Breast epithelium (tissue), 3 donors: ENCODE measurements around the gene C16orf87.
"Not testable (repeated sequence)": the region's sequence is repeated elsewhere in the genome, so short reads cannot be mapped to it uniquely, and the experiment has no call there.

Experiments used
- POLR2A ChIP-seq: fragments of 450-650 bp; IDR thresholded peaks from one replicate; pipeline ENCODE4 v1.6.1; 2016; ENCODE audit warnings: antibody characterized with exemption, mild to moderate bottlenecking, moderate library complexity
- POLR2AphosphoS5 ChIP-seq, 3 donors: sonication (generic); formaldehyde crosslinking; IDR thresholded peaks; one replicate each; pipeline ENCODE4 v1.6.1; 2017; ENCODE audit warnings: antibody characterized with exemption in 3 of 3
- TF ChIP-seq, protein P1 (sequence below), 3 donors: fragments of 450-650 bp; IDR thresholded peaks; one replicate each; pipeline ENCODE4 v1.5.1; 2016 to 2017; ENCODE audit warnings: antibody characterized with exemption in 3 of 3, mild to moderate bottlenecking in 3 of 3, moderate library complexity in 3 of 3

DNA sequence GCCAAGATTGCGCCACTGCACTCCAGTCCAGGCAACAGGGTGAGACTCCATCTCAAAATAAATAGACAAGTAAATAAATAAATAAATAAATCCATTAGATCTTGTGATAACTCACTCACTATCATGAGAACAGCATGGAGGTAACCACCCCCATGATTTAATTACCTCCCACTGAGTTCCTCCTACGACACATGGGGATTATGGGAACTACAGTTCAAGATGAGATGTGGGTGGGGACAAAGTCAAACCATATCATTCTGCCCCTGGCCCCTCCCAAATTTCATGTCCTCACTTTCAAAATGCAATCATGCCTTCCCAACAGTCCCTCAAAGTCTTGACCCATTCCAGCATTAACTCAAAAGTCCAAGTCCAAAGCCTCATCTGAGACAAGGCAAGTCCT is 36.5 kb upstream of the C16orf87 start:
- not testable (repeated sequence) for TF ChIP-seq POLR2A; POLR2AphosphoS5 (IDR thresholded peaks at IDR 0.05)
- TF ChIP-seq, protein P1, sequence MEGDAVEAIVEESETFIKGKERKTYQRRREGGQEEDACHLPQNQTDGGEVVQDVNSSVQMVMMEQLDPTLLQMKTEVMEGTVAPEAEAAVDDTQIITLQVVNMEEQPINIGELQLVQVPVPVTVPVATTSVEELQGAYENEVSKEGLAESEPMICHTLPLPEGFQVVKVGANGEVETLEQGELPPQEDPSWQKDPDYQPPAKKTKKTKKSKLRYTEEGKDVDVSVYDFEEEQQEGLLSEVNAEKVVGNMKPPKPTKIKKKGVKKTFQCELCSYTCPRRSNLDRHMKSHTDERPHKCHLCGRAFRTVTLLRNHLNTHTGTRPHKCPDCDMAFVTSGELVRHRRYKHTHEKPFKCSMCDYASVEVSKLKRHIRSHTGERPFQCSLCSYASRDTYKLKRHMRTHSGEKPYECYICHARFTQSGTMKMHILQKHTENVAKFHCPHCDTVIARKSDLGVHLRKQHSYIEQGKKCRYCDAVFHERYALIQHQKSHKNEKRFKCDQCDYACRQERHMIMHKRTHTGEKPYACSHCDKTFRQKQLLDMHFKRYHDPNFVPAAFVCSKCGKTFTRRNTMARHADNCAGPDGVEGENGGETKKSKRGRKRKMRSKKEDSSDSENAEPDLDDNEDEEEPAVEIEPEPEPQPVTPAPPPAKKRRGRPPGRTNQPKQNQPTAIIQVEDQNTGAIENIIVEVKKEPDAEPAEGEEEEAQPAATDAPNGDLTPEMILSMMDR (IDR thresholded peaks at IDR 0.05): not testable (repeated sequence)
